GM23248 (cell line): ENCODE results near the gene NEURL4. TPM values are rescaled to one million over a fixed set of nuclear protein-coding genes. Genes with fewer than 3 reads are reported as not detected.

Experiments used
- DNase-seq: peaks from one replicate; pipeline ENCODE4 v3.0.0-alpha.2; 2015
- H2AFZ ChIP-seq: fragments of 200-600 bp; sonication (generic); 2 replicates; pipeline ENCODE4 v1.6.1; 2016; ENCODE audit warnings: antibody characterized with exemption
- H3F3A ChIP-seq: fragments of 200-600 bp; sonication (generic); 2 replicates; pipeline ENCODE4 v1.6.1; 2016; ENCODE audit warnings: mild to moderate bottlenecking, antibody characterized with exemption, mixed run types; ENCODE audit not compliant: insufficient read depth
- H3K27ac ChIP-seq: fragments of 200-600 bp; sonication (generic); 2 replicates; pipeline ENCODE4 v1.5.1; 2016; ENCODE audit warnings: mild to moderate bottlenecking
- H3K27me3 ChIP-seq: fragments of 200-600 bp; sonication (generic); replicated peaks from 2 replicates; pipeline ENCODE4 v1.6.1; 2016; ENCODE audit warnings: mild to moderate bottlenecking; ENCODE audit not compliant: insufficient read depth
- H3K36me3 ChIP-seq: fragments of 200-600 bp; sonication (generic); 2 replicates; pipeline ENCODE4 v1.6.1; 2016; ENCODE audit warnings: low read depth, mild to moderate bottlenecking
- H3K4me1 ChIP-seq: fragments of 200-600 bp; sonication (generic); 2 replicates; pipeline ENCODE4 v1.6.1; 2016; ENCODE audit warnings: mild to moderate bottlenecking; ENCODE audit not compliant: insufficient read depth
- H3K4me2 ChIP-seq: fragments of 200-600 bp; sonication (generic); one replicate; pipeline ENCODE4 v1.6.1; 2016; ENCODE audit warnings: mild to moderate bottlenecking; ENCODE audit not compliant: unreplicated experiment
- H3K4me3 ChIP-seq: fragments of 200-600 bp; sonication (generic); 2 replicates; pipeline ENCODE4 v1.5.1; 2016; ENCODE audit warnings: mild to moderate bottlenecking
- H3K79me2 ChIP-seq: fragments of 200-600 bp; sonication (generic); 2 replicates; pipeline ENCODE4 v1.6.1; 2016; ENCODE audit warnings: mild to moderate bottlenecking; ENCODE audit not compliant: insufficient read depth
- H3K9ac ChIP-seq: fragments of 200-600 bp; sonication (generic); 2 replicates; pipeline ENCODE4 v1.6.1; 2016; ENCODE audit warnings: mild to moderate bottlenecking
- H3K9me2 ChIP-seq: fragments of 200-600 bp; sonication (generic); 2 replicates; pipeline ENCODE4 v1.6.1; 2016; ENCODE audit warnings: mixed run types, mild to moderate bottlenecking, moderate library complexity; ENCODE audit not compliant: insufficient read depth
- H3K9me3 ChIP-seq: fragments of 200-600 bp; sonication (generic); one replicate; pipeline ENCODE4 v1.6.1; 2017; ENCODE audit warnings: low read depth
- H4K20me1 ChIP-seq: fragments of 200-600 bp; sonication (generic); 2 replicates; pipeline ENCODE4 v1.6.0; 2016; ENCODE audit not compliant: insufficient read depth
- EZH2 ChIP-seq: fragments of 200-600 bp; sonication (generic); IDR thresholded peaks from 2 replicates; pipeline ENCODE4 v1.6.1; 2018; ENCODE audit warnings: antibody characterized with exemption, mild to moderate bottlenecking; ENCODE audit not compliant: insufficient read depth, poor library complexity, severe bottlenecking
- EZH2phosphoT487 ChIP-seq: fragments of 200-600 bp; sonication (generic); IDR thresholded peaks from 2 replicates; pipeline ENCODE4 v1.6.1; 2018; ENCODE audit warnings: antibody characterized with exemption, moderate library complexity, mild to moderate bottlenecking, low read depth; ENCODE audit not compliant: insufficient read depth
- WGBS, 2 experiments: methylation state at CpG; one replicate each; pipeline ENCODE4 v1.1.6; 2015 to 2017; ENCODE audit warnings: low lambda C conversion rate in 2 of 2, low coverage in 1 of 2; ENCODE audit errors: missing lambda C conversion rate in 2 of 2; 5-methylcytosine and 5-hydroxymethylcytosine counted together
- in situ Hi-C: fragments of 300-500 bp; cut with MboI; formaldehyde crosslinking; loops from 2 replicates; pipeline ENCODE4 v1.15.0; 2020
- polyA plus RNA-seq: library from polyadenylated mRNA; unstranded; fragments of >200 nt; fragmentation: Nextera tagmentation; extraction: Ambion mirVana; gene quantifications from 2 replicates; pipeline ENCODE4 v1.2.1, GENCODE V29; 2016
- small RNA-seq: library from RNA; depleted of rRNA; stranded (forward); fragments of <200 nt; gene quantifications from one replicate; pipeline ENCODE3, GENCODE V24; 2014; ENCODE audit warnings: low read depth, low replicate concordance
- total RNA-seq: library from RNA; depleted of rRNA; stranded (reverse); fragments of >200 nt; shearing (Covaris generic); gene quantifications from 2 replicates; pipeline ENCODE4 v1.2.3, GENCODE V29; 2014; rRNA removed

Gene NEURL4
- total and polyA plus RNA-seq, 2 experiments from 2014 or later: 2.0 to 12.8 TPM

GRCh38 chr17:7266784-7267183 is 62.4 kb downstream of the NEURL4 start:
- Histone ChIP-seq H3K4me2 (no peak overlapping the region), H3K27me3 (no peaks in the 10 kb centered on the region), H4K20me1 (no peaks in the 10 kb centered on the region), H3K79me2 (no peaks in the 10 kb centered on the region), H3K4me3 (no peak overlapping the region), H3K4me1 (peaks cover 12% of the 10 kb centered on the region), H3K27ac (peak overlapping the region; percentile 52), H2AFZ (no peak overlapping the region), H3K9me2 (no peaks in the 10 kb centered on the region), H3K9me3 (no peaks in the 10 kb centered on the region), H3K9ac (no peak overlapping the region), H3F3A (peaks cover 16% of the 10 kb centered on the region), H3K36me3 (no peaks in the 10 kb centered on the region)
- TF ChIP-seq EZH2phosphoT487 (no peak), EZH2 (no peak)
- in situ Hi-C loops: no loop called here
- WGBS, 2 experiments: 54 to 59% methylated on average over 1 of the region's 1 CpG
- DNase-seq: peak; percentile 61

Small RNA genes lying within 50 kb of the gene (small RNA-seq; reads per million reads assigned to genes)
- gene AC026954.2: not detected
- not detected for gene RF00019

Other genes starting within 250 kb of the NEURL4 start
Only the 30 nearest of the 34 such genes appear.
- gene ASGR2, start 214.5 kb downstream of the NEURL4 start, total RNA-seq: not detected in 2 replicates
- not detected in 2 replicates for gene ASGR2, start 214.5 kb downstream of the NEURL4 start, polyA plus RNA-seq
- 0.97 TPM in 1 of 2 replicates, not detected in the other for gene ASGR1, start 150.0 kb downstream of the NEURL4 start, total RNA-seq
- 0.63 and 0.75 TPM in 2 replicates for gene ASGR1, start 150.0 kb downstream of the NEURL4 start, polyA plus RNA-seq
- gene DLG4, start 109.5 kb downstream of the NEURL4 start, total RNA-seq: 13.1 and 23.8 TPM in 2 replicates
- 1.3 and 1.9 TPM in 2 replicates for gene DLG4, start 109.5 kb downstream of the NEURL4 start, polyA plus RNA-seq
- gene ACADVL, start 109.4 kb downstream of the NEURL4 start, total RNA-seq: 453 and 600 TPM in 2 replicates
- 386 and 441 TPM in 2 replicates for gene ACADVL, start 109.4 kb downstream of the NEURL4 start, polyA plus RNA-seq
- 41.2 and 45.8 TPM in 2 replicates for gene DVL2, start 94.8 kb downstream of the NEURL4 start, total RNA-seq
- 18.9 and 19.5 TPM in 2 replicates for gene DVL2, start 94.8 kb downstream of the NEURL4 start, polyA plus RNA-seq
- 32.0 and 42.6 TPM in 2 replicates for gene PHF23, start 89.9 kb downstream of the NEURL4 start, total RNA-seq
- gene PHF23, start 89.9 kb downstream of the NEURL4 start, polyA plus RNA-seq: 40.7 and 45.6 TPM in 2 replicates
- 152 and 355 TPM in 2 replicates for gene GABARAP, start 86.9 kb downstream of the NEURL4 start, total RNA-seq
- 845 and 847 TPM in 2 replicates for gene GABARAP, start 86.9 kb downstream of the NEURL4 start, polyA plus RNA-seq
- gene CTDNEP1, start 77.6 kb downstream of the NEURL4 start, total RNA-seq: 38.9 and 63.2 TPM in 2 replicates
- gene CTDNEP1, start 77.6 kb downstream of the NEURL4 start, polyA plus RNA-seq: 30.0 and 30.7 TPM in 2 replicates
- 25.9 and 32.9 TPM in 2 replicates for gene ELP5, start 77.1 kb downstream of the NEURL4 start, total RNA-seq
- 34.8 and 34.9 TPM in 2 replicates for gene ELP5, start 77.1 kb downstream of the NEURL4 start, polyA plus RNA-seq
- gene CLDN7, start 66.9 kb downstream of the NEURL4 start, total RNA-seq: 4.5 and 5.4 TPM in 2 replicates
- gene CLDN7, start 66.9 kb downstream of the NEURL4 start, polyA plus RNA-seq: 1.7 and 2.3 TPM in 2 replicates
- gene SLC2A4, start 47.6 kb downstream of the NEURL4 start, total RNA-seq: not detected in 2 replicates
- gene SLC2A4, start 47.6 kb downstream of the NEURL4 start, polyA plus RNA-seq: 0.08 TPM in 1 of 2 replicates, not detected in the other
- 0.22 TPM in 1 of 2 replicates, not detected in the other for gene YBX2, start 34.7 kb downstream of the NEURL4 start, total RNA-seq
- not detected in 2 replicates for gene YBX2, start 34.7 kb downstream of the NEURL4 start, polyA plus RNA-seq
- 869 and 956 TPM in 2 replicates for gene EIF5A, start 21.7 kb downstream of the NEURL4 start, total RNA-seq
- gene EIF5A, start 21.7 kb downstream of the NEURL4 start, polyA plus RNA-seq: 998 and 1,047 TPM in 2 replicates
- 50.1 and 81.3 TPM in 2 replicates for gene GPS2, start 14.0 kb downstream of the NEURL4 start, total RNA-seq
- 53.8 and 59.4 TPM in 2 replicates for gene GPS2, start 14.0 kb downstream of the NEURL4 start, polyA plus RNA-seq
- gene ACAP1, start 7.2 kb upstream of the NEURL4 start, total RNA-seq: 0.89 and 4.4 TPM in 2 replicates
- gene ACAP1, start 7.2 kb upstream of the NEURL4 start, polyA plus RNA-seq: 15.6 and 15.7 TPM in 2 replicates
- gene KCTD11, start 22.8 kb upstream of the NEURL4 start, total RNA-seq: 24.9 and 27.2 TPM in 2 replicates
- gene KCTD11, start 22.8 kb upstream of the NEURL4 start, polyA plus RNA-seq: 15.5 and 16.2 TPM in 2 replicates
- not detected in 2 replicates for gene TMEM95, start 25.8 kb upstream of the NEURL4 start, total RNA-seq
- not detected in 2 replicates for gene TMEM95, start 25.8 kb upstream of the NEURL4 start, polyA plus RNA-seq
- gene TNK1, start 51.8 kb upstream of the NEURL4 start, total RNA-seq: 0.43 and 2.7 TPM in 2 replicates
- 1.1 and 1.2 TPM in 2 replicates for gene TNK1, start 51.8 kb upstream of the NEURL4 start, polyA plus RNA-seq
- gene PLSCR3, start 65.2 kb upstream of the NEURL4 start, total RNA-seq: 72.8 and 73.9 TPM in 2 replicates
- 136 and 153 TPM in 2 replicates for gene PLSCR3, start 65.2 kb upstream of the NEURL4 start, polyA plus RNA-seq
- gene TMEM256, start 74.8 kb upstream of the NEURL4 start, total RNA-seq: 18.0 and 59.3 TPM in 2 replicates
- gene TMEM256, start 74.8 kb upstream of the NEURL4 start, polyA plus RNA-seq: 40.1 and 44.2 TPM in 2 replicates
- gene NLGN2, start 78.5 kb upstream of the NEURL4 start, total RNA-seq: 8.0 and 9.5 TPM in 2 replicates
- gene NLGN2, start 78.5 kb upstream of the NEURL4 start, polyA plus RNA-seq: 3.3 and 3.5 TPM in 2 replicates
- gene SPEM1, start 91.0 kb upstream of the NEURL4 start, total RNA-seq: not detected in 2 replicates
- not detected in 2 replicates for gene SPEM1, start 91.0 kb upstream of the NEURL4 start, polyA plus RNA-seq
- gene SPEM2, start 96.3 kb upstream of the NEURL4 start, total RNA-seq: not detected in 2 replicates
- not detected in 2 replicates for gene SPEM2, start 96.3 kb upstream of the NEURL4 start, polyA plus RNA-seq
- not detected in 2 replicates for gene SPEM3, start 99.5 kb upstream of the NEURL4 start, total RNA-seq
- gene SPEM3, start 99.5 kb upstream of the NEURL4 start, polyA plus RNA-seq: not detected in 2 replicates
- 3.2 and 7.7 TPM in 2 replicates for gene TMEM102, start 106.1 kb upstream of the NEURL4 start, total RNA-seq
- gene TMEM102, start 106.1 kb upstream of the NEURL4 start, polyA plus RNA-seq: 3.4 and 4.3 TPM in 2 replicates
- gene FGF11, start 110.2 kb upstream of the NEURL4 start, total RNA-seq: not detected in 2 replicates
- 0.22 and 0.36 TPM in 2 replicates for gene FGF11, start 110.2 kb upstream of the NEURL4 start, polyA plus RNA-seq
- gene CHRNB1, start 115.7 kb upstream of the NEURL4 start, total RNA-seq: 3.9 and 4.9 TPM in 2 replicates
- 3.5 and 4.2 TPM in 2 replicates for gene CHRNB1, start 115.7 kb upstream of the NEURL4 start, polyA plus RNA-seq
- 32.9 and 35.9 TPM in 2 replicates for gene ZBTB4, start 150.3 kb upstream of the NEURL4 start, total RNA-seq
- gene ZBTB4, start 150.3 kb upstream of the NEURL4 start, polyA plus RNA-seq: 17.7 and 18.2 TPM in 2 replicates
- gene SLC35G6, start 152.1 kb upstream of the NEURL4 start, total RNA-seq: not detected in 2 replicates
- 0.14 TPM in 1 of 2 replicates, not detected in the other for gene SLC35G6, start 152.1 kb upstream of the NEURL4 start, polyA plus RNA-seq
- 45.9 and 46.2 TPM in 2 replicates for gene POLR2A, start 155.0 kb upstream of the NEURL4 start, total RNA-seq
- gene POLR2A, start 155.0 kb upstream of the NEURL4 start, polyA plus RNA-seq: 74.1 and 75.7 TPM in 2 replicates